ENCODE results near the gene CTTN.

Gene CTTN

GRCh38 chr11:70467201-70468085 lies 69.1 kb downstream of the CTTN start:
- no peak for DNase-seq (ENCODE audit: low read depth)
- no peak overlapping the region for H3K4me3 ChIP-seq (ENCODE audit: low read depth, low read length)

GRCh38 chr11:70468256-70469195 lies 70.2 kb downstream of the CTTN start:
- no peak overlapping the region for H3K4me3 ChIP-seq (ENCODE audit: low read depth, low read length)
- no peak for DNase-seq (ENCODE audit: low read depth)

- no peak overlapping the region for H3K4me3 ChIP-seq (ENCODE audit: low read depth, low read length)
- DNase-seq (ENCODE audit: low read depth): no peak
Measured at GRCh38 chr11:70470127-70470526, 71.8 kb downstream of the CTTN start.

GRCh38 chr11:70471254-70471653 lies 72.9 kb downstream of the CTTN start:
- no peak for DNase-seq (ENCODE audit: low read depth)
- H3K4me3 ChIP-seq (ENCODE audit: low read depth, low read length): no peak overlapping the region

- no peak for DNase-seq (ENCODE audit: low read depth)
- H3K4me3 ChIP-seq (ENCODE audit: low read depth, low read length): no peak overlapping the region
Measured at GRCh38 chr11:70472240-70472639, 73.9 kb downstream of the CTTN start.

GRCh38 chr11:70473186-70473872 lies 75.0 kb downstream of the CTTN start:
- DNase-seq (ENCODE audit: low read depth): no peak
- no peak overlapping the region for H3K4me3 ChIP-seq (ENCODE audit: low read depth, low read length)

GRCh38 chr11:70473873-70474690 lies 75.8 kb downstream of the CTTN start:
- no peak overlapping the region for H3K4me3 ChIP-seq (ENCODE audit: low read depth, low read length)
- DNase-seq (ENCODE audit: low read depth): no peak

- DNase-seq (ENCODE audit: low read depth): no peak
Measured at GRCh38 chr11:70474710-70475109, 76.4 kb downstream of the CTTN start.

GRCh38 chr11:70476669-70477068 lies 78.3 kb downstream of the CTTN start:
- no peak overlapping the region for H3K4me3 ChIP-seq (ENCODE audit: low read depth, low read length)
- DNase-seq (ENCODE audit: low read depth): no peak

More at GRCh38 chr11:70474710-70475109, 76.4 kb downstream of the CTTN start:
- H3K4me3 ChIP-seq (ENCODE audit: low read depth, low read length): no peak overlapping the region

- DNase-seq (ENCODE audit: low read depth): no peak
- H3K4me3 ChIP-seq (ENCODE audit: low read depth, low read length): no peak overlapping the region
Measured at GRCh38 chr11:70477176-70477575, 78.8 kb downstream of the CTTN start.

- H3K4me3 ChIP-seq (ENCODE audit: low read depth, low read length): no peak overlapping the region
- DNase-seq (ENCODE audit: low read depth): no peak
Measured at GRCh38 chr11:70477609-70478008, 79.3 kb downstream of the CTTN start.

- no peak for DNase-seq (ENCODE audit: low read depth)
- no peak overlapping the region for H3K4me3 ChIP-seq (ENCODE audit: low read depth, low read length)
Measured at GRCh38 chr11:70478166-70478890, 80.0 kb downstream of the CTTN start.

- H3K4me3 ChIP-seq (ENCODE audit: low read depth, low read length): no peak overlapping the region
- no peak for DNase-seq (ENCODE audit: low read depth)
Measured at GRCh38 chr11:70480711-70481110, 82.4 kb downstream of the CTTN start.

GRCh38 chr11:70481625-70482528 lies 83.5 kb downstream of the CTTN start:
- DNase-seq (ENCODE audit: low read depth): no peak
- H3K4me3 ChIP-seq (ENCODE audit: low read depth, low read length): no peak overlapping the region

GRCh38 chr11:70482529-70482917 lies 84.2 kb downstream of the CTTN start:
- no peak overlapping the region for H3K4me3 ChIP-seq (ENCODE audit: low read depth, low read length)
- no peak for DNase-seq (ENCODE audit: low read depth)

- no peak for DNase-seq (ENCODE audit: low read depth)
- H3K4me3 ChIP-seq (ENCODE audit: low read depth, low read length): no peak overlapping the region
Measured at GRCh38 chr11:70483077-70483861, 84.9 kb downstream of the CTTN start.

GRCh38 chr11:70483917-70484316 lies 85.6 kb downstream of the CTTN start:
- H3K4me3 ChIP-seq (ENCODE audit: low read depth, low read length): no peak overlapping the region
- DNase-seq (ENCODE audit: low read depth): no peak
